Rectal smooth muscle tissue (tissue), 1 donor: ENCODE data around the gene OR13J1.

Experiments
- H3K27ac ChIP-seq: one replicate; pipeline ENCODE4 v1.7.0; 2013; ENCODE audit warnings: low read depth, low read length, inconsistent platforms
- H3K27me3 ChIP-seq: one replicate; pipeline ENCODE4 v1.7.0; 2013; ENCODE audit warnings: low read length; ENCODE audit not compliant: control insufficient read depth, insufficient read depth
- H3K36me3 ChIP-seq: one replicate; pipeline ENCODE4 v1.7.0; 2013; ENCODE audit warnings: low read length; ENCODE audit not compliant: control insufficient read depth, insufficient read depth
- H3K4me1 ChIP-seq: one replicate; pipeline ENCODE4 v1.7.0; 2013; ENCODE audit warnings: low read length; ENCODE audit not compliant: control insufficient read depth, insufficient read depth
- H3K4me3 ChIP-seq: one replicate; pipeline ENCODE4 v1.7.0; 2013; ENCODE audit warnings: low read length
- H3K9ac ChIP-seq: one replicate; pipeline ENCODE4 v1.7.0; 2013; ENCODE audit warnings: low read length

The OR13J1 gene

GRCh38 chr9:35832814-35833213 lies 37.4 kb downstream of the OR13J1 start:
- Histone ChIP-seq H3K27ac (no peak overlapping the region), H3K27me3 (no peaks in the 10 kb centered on the region), H3K4me3 (no peak overlapping the region), H3K36me3 (no peaks in the 10 kb centered on the region), H3K4me1 (peaks cover 11% of the 10 kb centered on the region), H3K9ac (no peak overlapping the region)

GRCh38 chr9:35831040-35831439 lies 39.2 kb downstream of the OR13J1 start:
- no peak overlapping the region for H3K4me3 ChIP-seq
- no peaks in the 10 kb centered on the region for H3K36me3 ChIP-seq
- no peak overlapping the region for H3K9ac ChIP-seq
- no peaks in the 10 kb centered on the region for H3K27me3 ChIP-seq
- no peak overlapping the region for H3K27ac ChIP-seq
- H3K4me1 ChIP-seq: peaks cover 11% of the 10 kb centered on the region

- Histone ChIP-seq H3K27me3 (no peaks in the 10 kb centered on the region), H3K9ac (peak overlapping the region; percentile 79), H3K4me3 (peak overlapping the region; percentile 75), H3K36me3 (no peaks in the 10 kb centered on the region), H3K27ac (peak overlapping the region; percentile 89), H3K4me1 (peaks cover 11% of the 10 kb centered on the region)
These were observed 40.5 kb downstream of the OR13J1 start for GRCh38 chr9:35829764-35830096.

- Histone ChIP-seq H3K4me1 (peaks cover 11% of the 10 kb centered on the region), H3K27ac (peak within 1 kb of the TSS; percentile 89), H3K36me3 (no peaks in the 10 kb centered on the region), H3K9ac (peak within 1 kb of the TSS; percentile 85), H3K4me3 (peak within 1 kb of the TSS; percentile 86), H3K27me3 (no peaks in the 10 kb centered on the region)
These were observed 41.0 kb downstream of the OR13J1 start, which contains the start of gene TMEM8B for GRCh38 chr9:35829084-35829763. TSS of gene TMEM8B (plus strand) at chr9:35829228. CDS start at chr9:35829448, 220 bp downstream.

- H3K4me3 ChIP-seq: peak within 1 kb of the TSS; percentile 86
- H3K9ac ChIP-seq: peak within 1 kb of the TSS; percentile 85
- no peaks in the 10 kb centered on the region for H3K27me3 ChIP-seq
- peak within 1 kb of the TSS; percentile 89 for H3K27ac ChIP-seq
- H3K4me1 ChIP-seq: peaks cover 11% of the 10 kb centered on the region
- no peaks in the 10 kb centered on the region for H3K36me3 ChIP-seq
These were observed 41.5 kb downstream of the OR13J1 start, which contains the start of gene FAM221B for GRCh38 chr9:35828716-35829083. TSS of gene FAM221B (minus strand) at chr9:35828732. CDS start at chr9:35826161, 2,571 bp downstream.

- H3K4me3 ChIP-seq: no peak overlapping the region
- H3K4me1 ChIP-seq: peaks cover 11% of the 10 kb centered on the region
- no peak overlapping the region for H3K9ac ChIP-seq
- no peak overlapping the region for H3K27ac ChIP-seq
- H3K36me3 ChIP-seq: no peaks in the 10 kb centered on the region
- no peaks in the 10 kb centered on the region for H3K27me3 ChIP-seq
These were observed 42.7 kb downstream of the OR13J1 start for GRCh38 chr9:35827486-35827885.

- peaks cover 11% of the 10 kb centered on the region for H3K4me1 ChIP-seq
- H3K36me3 ChIP-seq: no peaks in the 10 kb centered on the region
- H3K9ac ChIP-seq: no peak overlapping the region
- H3K4me3 ChIP-seq: no peak overlapping the region
- no peak overlapping the region for H3K27ac ChIP-seq
- no peaks in the 10 kb centered on the region for H3K27me3 ChIP-seq
These were observed 44.0 kb downstream of the OR13J1 start for GRCh38 chr9:35826071-35826701.

GRCh38 chr9:35822926-35823325 lies 47.3 kb downstream of the OR13J1 start:
- Histone ChIP-seq H3K9ac (no peak overlapping the region), H3K27ac (no peak overlapping the region), H3K4me3 (no peak overlapping the region), H3K36me3 (no peaks in the 10 kb centered on the region), H3K4me1 (no peaks in the 10 kb centered on the region), H3K27me3 (no peaks in the 10 kb centered on the region)

- Histone ChIP-seq H3K9ac (no peak overlapping the region), H3K4me1 (no peaks in the 10 kb centered on the region), H3K27ac (no peak overlapping the region), H3K4me3 (no peak overlapping the region), H3K27me3 (no peaks in the 10 kb centered on the region), H3K36me3 (no peaks in the 10 kb centered on the region)
These were observed 50.1 kb downstream of the OR13J1 start for GRCh38 chr9:35820076-35820475.
